ENCODE results near the gene KIAA1143. TPM values are rescaled to one million over a fixed set of nuclear protein-coding genes. Genes with fewer than 3 reads are reported as not detected.

The KIAA1143 gene
- total and polyA plus RNA-seq, 2 donors (not counting 3 experiments of a cell fraction or from before 2014, with no cell fraction given), result 6.1 to 25.2 TPM

GRCh38 chr3:44771424-44772098 lies 10.1 kb upstream of the KIAA1143 start:
- H3K9ac ChIP-seq (replicated peaks; ENCODE audit: extremely low read depth, insufficient read depth, low read length), result no peak overlapping the region
- no peaks in the 10 kb centered on the region for H3K4me1 ChIP-seq (ENCODE audit: control insufficient read depth, extremely low read depth, insufficient read depth, low read length)
- TF ChIP-seq GATA2 (IDR thresholded peaks at IDR 0.05; ENCODE audit: insufficient read depth, insufficient read length, low read depth, low read length) (no peak), FOS (IDR thresholded peaks at IDR 0.05; ENCODE audit: borderline replicate concordance, insufficient read depth, low read length) (no peak), JUN (IDR thresholded peaks at IDR 0.05; ENCODE audit: borderline replicate concordance, insufficient read depth, insufficient read length, low read depth) (no peak)
- intact Hi-C loops (cut with micrococcal nuclease) (no loop called here), dilution Hi-C loops (cut with MboI; ENCODE audit: extremely low pct_ligation_motif_present, low sequenced_read_pairs) (no loop called here)
- H3K4me3 ChIP-seq (replicated peaks in 1 of 3; ENCODE audit: insufficient read depth in 1 of 3, low read depth in 1 of 3, low read length in 3 of 3), result no peak overlapping the region
- H3K4me2 ChIP-seq (ENCODE audit: insufficient read depth, low read length), result no peak overlapping the region
- no peaks in the 10 kb centered on the region for H3K9me3 ChIP-seq (replicated peaks; ENCODE audit: control insufficient read depth, insufficient read depth, low read length)
- FAIRE-seq (peak; percentile 67), DNase-seq (ENCODE audit: low read depth, low spot score) (no peak)
- no TSS peak for BruUV-seq (replicated peaks)
- no peaks in the 10 kb centered on the region for H3K27me3 ChIP-seq (ENCODE audit: control insufficient read depth in 2 of 2, insufficient read depth in 2 of 2, low read length in 2 of 2)
- H3K9me1 ChIP-seq (replicated peaks; ENCODE audit: control insufficient read depth, extremely low read depth, insufficient read depth, low read length), result no peaks in the 10 kb centered on the region
- no peaks in the 10 kb centered on the region for H3K36me3 ChIP-seq (ENCODE audit: control insufficient read depth in 2 of 2, extremely low read depth in 1 of 2, insufficient read depth in 2 of 2, low read length in 2 of 2)
- H2AFZ ChIP-seq (ENCODE audit: low read depth, low read length), result no peak overlapping the region
- ChIA-PET POLR2A (no interaction called here), CTCF (no interaction called here)
- H4K20me1 ChIP-seq (replicated peaks; ENCODE audit: control insufficient read depth, extremely low read depth, insufficient read depth, low read length), result no peaks in the 10 kb centered on the region
- H3K79me2 ChIP-seq (ENCODE audit: control insufficient read depth, insufficient read depth, low read length), result peaks cover 45% of the 10 kb centered on the region
- no peak overlapping the region for H3K27ac ChIP-seq (ENCODE audit: insufficient read depth, low read depth, low read length)

DNA sequence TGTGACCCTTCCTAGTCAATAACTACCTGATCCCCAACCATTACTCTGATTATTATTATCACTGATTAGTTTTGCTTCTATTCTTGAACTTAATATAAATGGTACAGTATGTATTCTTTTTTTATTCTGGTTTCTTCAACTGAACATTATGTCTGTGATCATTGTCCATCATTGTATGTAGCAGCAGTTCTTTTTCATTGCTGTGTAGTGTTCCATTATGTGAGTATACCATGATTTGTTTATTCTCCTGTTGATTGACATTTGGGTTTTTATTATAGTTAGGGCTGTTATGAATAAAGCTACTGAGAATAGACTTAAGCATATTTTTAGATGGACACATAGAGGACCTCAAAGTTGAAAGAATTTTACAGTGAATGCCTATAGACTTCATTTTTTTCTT lies 2.8 kb upstream of the KIAA1143 start:
- no peak overlapping the region for H3K27ac ChIP-seq (ENCODE audit: insufficient read depth, low read depth, low read length)
- FAIRE-seq, result no peak
- TF ChIP-seq MYC (IDR thresholded peaks at IDR 0.05; ENCODE audit: low read depth, low read length), result no peak
- no peak for TF ChIP-seq JUN (IDR thresholded peaks at IDR 0.05; ENCODE audit: borderline replicate concordance, insufficient read depth, insufficient read length, low read depth)
- no peak for TF ChIP-seq POLR2AphosphoS5 (IDR thresholded peaks at IDR 0.05; ENCODE audit: insufficient read depth, low read depth, low read length)

More for the DNA sequence above, 2.8 kb upstream of the KIAA1143 start:
- Histone ChIP-seq H3K9me3 (replicated peaks; ENCODE audit: control insufficient read depth, insufficient read depth, low read length) (no peaks in the 10 kb centered on the region), H2AFZ (ENCODE audit: low read depth, low read length) (no peak overlapping the region), H4K20me1 (replicated peaks; ENCODE audit: control insufficient read depth, extremely low read depth, insufficient read depth, low read length) (no peaks in the 10 kb centered on the region), H3K36me3 (ENCODE audit: control insufficient read depth in 2 of 2, extremely low read depth in 1 of 2, insufficient read depth in 2 of 2, low read length in 2 of 2) (no peaks in the 10 kb centered on the region), H3K27me3 (ENCODE audit: control insufficient read depth in 2 of 2, insufficient read depth in 2 of 2, low read length in 2 of 2) (no peaks in the 10 kb centered on the region), H3K4me2 (ENCODE audit: insufficient read depth, low read length) (no peak overlapping the region), H3K4me3 (replicated peaks in 1 of 3; ENCODE audit: insufficient read depth in 1 of 3, low read depth in 1 of 3, low read length in 3 of 3) (no peak overlapping the region), H3K9ac (replicated peaks; ENCODE audit: extremely low read depth, insufficient read depth, low read length) (no peak overlapping the region), H3K9me1 (replicated peaks; ENCODE audit: control insufficient read depth, extremely low read depth, insufficient read depth, low read length) (no peaks in the 10 kb centered on the region), H3K79me2 (ENCODE audit: control insufficient read depth, insufficient read depth, low read length) (peaks cover 74% of the 10 kb centered on the region), H3K4me1 (ENCODE audit: control insufficient read depth, extremely low read depth, insufficient read depth, low read length) (peaks cover 6% of the 10 kb centered on the region)
- POLR2A ChIA-PET, result no interaction called here
- no TSS peak for BruUV-seq (replicated peaks)
- intact Hi-C loops (cut with micrococcal nuclease), result loop anchor here (5.0 kb wide), 1 partner anchor 117 kb away; the partner anchor contains the start of gene ZNF35
- DNase-seq (ENCODE audit: low read depth, low spot score), result no peak
- dilution Hi-C loops (cut with MboI; ENCODE audit: extremely low pct_ligation_motif_present, low sequenced_read_pairs), result no loop called here
- CTCF ChIA-PET, result no interaction called here
